CD4-positive, alpha-beta T cell (primary cell): ENCODE data around the gene CCDC12. TPM values are rescaled to one million over a fixed set of nuclear protein-coding genes. Genes with fewer than 3 reads are reported as not detected.

Experiments used
- ATAC-seq: fragments of 200-7000 bp; cut with Tn5 transposase; one replicate; pipeline ENCODE4 v1.10.0; 2022; ENCODE audit warnings: mild to moderate bottlenecking; ENCODE audit not compliant: poor library complexity
- CTCF ChIA-PET: fragments of 350-600 bp; sonication (Branson Sonifier 250); formaldehyde crosslinking; loops from one replicate; lab custom pipeline; 2021; ENCODE audit warnings: antibody characterized with exemption, inconsistent platforms; lab: Charles Lee
- POLR2A ChIA-PET: fragments of 350-600 bp; sonication (Branson Sonifier 250); formaldehyde crosslinking; loops from one replicate; lab custom pipeline; 2021; ENCODE audit warnings: antibody characterized with exemption, inconsistent platforms; lab: Charles Lee
- DNase-seq, 14 experiments: peaks; one replicate each; pipeline ENCODE4 v3.0.0-alpha.2; 2013 to 2020; ENCODE audit warnings: mixed read lengths in 2 of 14
- H3K27ac ChIP-seq, 2 donors: one replicate each; pipeline versions ENCODE4 v1.5.1 to v1.7.0; 2013; ENCODE audit warnings: low read length in 2 of 2, low read depth in 1 of 2, mild to moderate bottlenecking in 1 of 2
- H3K27me3 ChIP-seq, 2 experiments: 1 replicate in 1 of 2; 2 replicates in 1 of 2; pipeline versions ENCODE4 v1.6.1 to v1.7.0; 2013; ENCODE audit warnings: low read length in 2 of 2, control low read depth in 1 of 2, mild to moderate bottlenecking in 1 of 2, moderate library complexity in 1 of 2; ENCODE audit not compliant: insufficient read depth in 2 of 2, control insufficient read depth in 1 of 2
- H3K36me3 ChIP-seq: one replicate; pipeline ENCODE4 v1.6.1; 2013; ENCODE audit warnings: low read length, control low read depth; ENCODE audit not compliant: insufficient read depth
- H3K4me1 ChIP-seq: one replicate; pipeline ENCODE4 v1.6.1; 2013; ENCODE audit warnings: low read length, control low read depth; ENCODE audit not compliant: insufficient read depth
- H3K4me3 ChIP-seq: one replicate; pipeline ENCODE4 v1.5.1; 2013; ENCODE audit warnings: mild to moderate bottlenecking, low read length, moderate library complexity
- H3K9me3 ChIP-seq, 2 experiments: 1 replicate in 1 of 2; 2 replicates in 1 of 2; pipeline versions ENCODE4 v1.6.1 to v1.7.0; 2013; ENCODE audit warnings: low read length in 2 of 2, mild to moderate bottlenecking in 2 of 2, control low read depth in 1 of 2, moderate library complexity in 1 of 2; ENCODE audit not compliant: control insufficient read depth in 1 of 2, insufficient read depth in 1 of 2
- H3K27ac Mint-ChIP-seq: one replicate; pipeline ENCODE4 v1.8.0; 2020; ENCODE audit warnings: mixed read lengths
- H3K27me3 Mint-ChIP-seq: one replicate; pipeline ENCODE4 v1.8.0; 2021; ENCODE audit warnings: mixed read lengths
- H3K36me3 Mint-ChIP-seq: one replicate; pipeline ENCODE4 v1.8.0; 2021; ENCODE audit warnings: low read depth, mixed read lengths
- H3K4me1 Mint-ChIP-seq: one replicate; pipeline ENCODE4 v1.8.0; 2021; ENCODE audit warnings: low read depth, mixed read lengths
- H3K4me3 Mint-ChIP-seq: one replicate; pipeline ENCODE4 v1.8.0; 2020; ENCODE audit warnings: mild to moderate bottlenecking, mixed read lengths
- H3K9me3 Mint-ChIP-seq: one replicate; pipeline ENCODE4 v1.8.0; 2020; ENCODE audit warnings: mixed read lengths
- CTCF ChIP-seq: fragments of 200-600 bp; IDR thresholded peaks from one replicate; pipeline ENCODE4 v1.8.0; 2022; ENCODE audit warnings: antibody characterized with exemption, mild to moderate bottlenecking
- intact Hi-C, 2 experiments: fragments of 100-400 bp; cut with DNase I in 1 of 2; cut with micrococcal nuclease in 1 of 2; formaldehyde crosslinking; loops; one replicate each; pipeline versions ENCODE4 v1.15.1 to v1.9.0; 2023 to 2025; cut with DNase I, micrococcal nuclease
- total RNA-seq, 174 experiments: library from RNA in 2 of 174; stranded (reverse) in 2 of 174; gene quantifications; one replicate each; pipeline ENCODE4 v1.2.3 and lab custom pipeline; 2021 to 2026

Gene CCDC12
- total RNA-seq, 2 experiments from 2014 or later: 57.5 to 59.5 TPM

GRCh38 chr3:46958467-46959160 lies 17.9 kb downstream of the CCDC12 start:
- H3K27me3 ChIP-seq: no peaks in the 10 kb centered on the region
- intact Hi-C loops: no loop called here
- peak overlapping the region; percentile 26 for H3K4me3 Mint-ChIP-seq
- H3K9me3 Mint-ChIP-seq: no peaks in the 10 kb centered on the region
- H3K4me3 ChIP-seq: no peak overlapping the region
- no peaks in the 10 kb centered on the region for H3K9me3 ChIP-seq
- H3K4me1 ChIP-seq: peaks cover 73% of the 10 kb centered on the region
- peak overlapping the region in 1 of 2 donors; percentile 10 for H3K27ac ChIP-seq
- TF ChIP-seq CTCF: no peak
- peaks cover 11% of the 10 kb centered on the region for H3K36me3 ChIP-seq
- H3K27ac Mint-ChIP-seq: peak overlapping the region; percentile 78
- H3K36me3 Mint-ChIP-seq: peaks cover 32% of the 10 kb centered on the region
- ATAC-seq (no peak), DNase-seq (no peak)
- peaks cover 93% of the 10 kb centered on the region for H3K4me1 Mint-ChIP-seq
- H3K27me3 Mint-ChIP-seq: no peaks in the 10 kb centered on the region
- CTCF ChIA-PET: interaction anchor here (1.3 to 1.6 kb wide), 2 partner anchors 10 to 49 kb away, joined by 3 to 10 read pairs; no protein-coding TSS in a partner anchor
- POLR2A ChIA-PET: interaction anchor here (1.3 to 1.4 kb wide), 2 partner anchors 18 to 21 kb away, joined by 4 to 7 read pairs; partner anchors contain the start of genes CCDC12 and NBEAL2

GRCh38 chr3:46957092-46957820 lies 19.3 kb downstream of the CCDC12 start:
- Histone ChIP-seq H3K4me1 (peaks cover 86% of the 10 kb centered on the region), H3K27me3 (no peaks in the 10 kb centered on the region), H3K36me3 (peaks cover 3% of the 10 kb centered on the region), H3K4me3 (no peak overlapping the region), H3K27ac (no peak overlapping the region), H3K9me3 (no peaks in the 10 kb centered on the region)
- intact Hi-C loops: no loop called here
- no peak for TF ChIP-seq CTCF
- no peak for DNase-seq
- Mint-ChIP-seq H3K27ac (peak overlapping the region; percentile 52), H3K9me3 (no peaks in the 10 kb centered on the region), H3K4me3 (no peak overlapping the region), H3K4me1 (peaks cover 98% of the 10 kb centered on the region), H3K36me3 (peaks cover 21% of the 10 kb centered on the region), H3K27me3 (no peaks in the 10 kb centered on the region)
- CTCF ChIA-PET: interaction anchor here (0.9 kb wide), 1 partner anchor 16 kb away, joined by 4 read pairs; no protein-coding TSS in a partner anchor
- ATAC-seq: no peak
- POLR2A ChIA-PET: no interaction called here

- Histone ChIP-seq H3K9me3 (no peaks in the 10 kb centered on the region), H3K4me3 (no peak overlapping the region), H3K27ac (peak overlapping the region; percentile 8 to 25), H3K36me3 (peaks cover 1% of the 10 kb centered on the region), H3K27me3 (no peaks in the 10 kb centered on the region), H3K4me1 (peaks cover 91% of the 10 kb centered on the region)
- Mint-ChIP-seq H3K9me3 (no peaks in the 10 kb centered on the region), H3K27ac (peak overlapping the region; percentile 52), H3K4me1 (peaks cover 95% of the 10 kb centered on the region), H3K4me3 (no peak overlapping the region), H3K27me3 (no peaks in the 10 kb centered on the region), H3K36me3 (peaks cover 10% of the 10 kb centered on the region)
- intact Hi-C loops: no loop called here
- DNase-seq (peak in 1 of 14 experiments; percentile 38), ATAC-seq (no peak)
- no peak for TF ChIP-seq CTCF
- ChIA-PET POLR2A (interaction anchor here (1.0 kb wide), 1 partner anchor 15 kb away, joined by 3 read pairs; no protein-coding TSS in a partner anchor), CTCF (no interaction called here)
These were observed 20.7 kb downstream of the CCDC12 start for GRCh38 chr3:46955801-46956259.
